ENCODE data around the gene TMEM38B.

- TF ChIP-seq POLR2A (IDR thresholded peaks at IDR 0.05), result no peak
- TF ChIP-seq, protein P1, sequence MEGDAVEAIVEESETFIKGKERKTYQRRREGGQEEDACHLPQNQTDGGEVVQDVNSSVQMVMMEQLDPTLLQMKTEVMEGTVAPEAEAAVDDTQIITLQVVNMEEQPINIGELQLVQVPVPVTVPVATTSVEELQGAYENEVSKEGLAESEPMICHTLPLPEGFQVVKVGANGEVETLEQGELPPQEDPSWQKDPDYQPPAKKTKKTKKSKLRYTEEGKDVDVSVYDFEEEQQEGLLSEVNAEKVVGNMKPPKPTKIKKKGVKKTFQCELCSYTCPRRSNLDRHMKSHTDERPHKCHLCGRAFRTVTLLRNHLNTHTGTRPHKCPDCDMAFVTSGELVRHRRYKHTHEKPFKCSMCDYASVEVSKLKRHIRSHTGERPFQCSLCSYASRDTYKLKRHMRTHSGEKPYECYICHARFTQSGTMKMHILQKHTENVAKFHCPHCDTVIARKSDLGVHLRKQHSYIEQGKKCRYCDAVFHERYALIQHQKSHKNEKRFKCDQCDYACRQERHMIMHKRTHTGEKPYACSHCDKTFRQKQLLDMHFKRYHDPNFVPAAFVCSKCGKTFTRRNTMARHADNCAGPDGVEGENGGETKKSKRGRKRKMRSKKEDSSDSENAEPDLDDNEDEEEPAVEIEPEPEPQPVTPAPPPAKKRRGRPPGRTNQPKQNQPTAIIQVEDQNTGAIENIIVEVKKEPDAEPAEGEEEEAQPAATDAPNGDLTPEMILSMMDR (IDR thresholded peaks at IDR 0.05), result no peak
Observed at GRCh38 chr9:105697871-105698270, 3.5 kb downstream of the TMEM38B start.
